RWPE2 (cell line): Measurements from ENCODE around the gene AKAP6.

Experiments
- ATAC-seq: fragments of 200-7000 bp; cut with Tn5 transposase; 3 replicates; pipeline ENCODE4 v1.9.1; 2021; ENCODE audit warnings: low read depth
- DNase-seq: peaks from one replicate; pipeline ENCODE4 v3.0.0-alpha.2; 2020; ENCODE audit warnings: low spot score
- H3K27ac ChIP-seq: fragments of 450-650 bp; 2 replicates; pipeline ENCODE4 v1.5.1; 2017; ENCODE audit warnings: mild to moderate bottlenecking; ENCODE audit not compliant: poor library complexity, severe bottlenecking
- H3K27me3 ChIP-seq: fragments of 250-450 bp; sonication (Bioruptor Pico); 2 replicates; pipeline ENCODE4 v1.5.1; 2021; ENCODE audit warnings: mild to moderate bottlenecking, moderate library complexity; ENCODE audit not compliant: insufficient read depth, poor library complexity, severe bottlenecking
- H3K36me3 ChIP-seq: fragments of 250-450 bp; sonication (Bioruptor Pico); 2 replicates; pipeline ENCODE4 v1.5.1; 2020; ENCODE audit warnings: low read depth, mild to moderate bottlenecking, moderate library complexity
- H3K4me1 ChIP-seq: fragments of 250-450 bp; sonication (Bioruptor Pico); 2 replicates; pipeline ENCODE4 v1.5.1; 2021; ENCODE audit warnings: mild to moderate bottlenecking, moderate library complexity; ENCODE audit not compliant: insufficient read depth, poor library complexity, severe bottlenecking
- H3K4me3 ChIP-seq: fragments of 250-450 bp; sonication (Bioruptor Pico); 2 replicates; pipeline ENCODE4 v1.5.1; 2021; ENCODE audit warnings: mild to moderate bottlenecking, moderate library complexity; ENCODE audit not compliant: severe bottlenecking
- H3K9me3 ChIP-seq: fragments of 250-450 bp; sonication (Bioruptor Pico); 2 replicates; pipeline ENCODE4 v1.5.1; 2021; ENCODE audit warnings: mild to moderate bottlenecking, moderate library complexity; ENCODE audit not compliant: severe bottlenecking
- TF ChIP-seq, protein P1 (sequence below): fragments of 450-650 bp; IDR thresholded peaks from one replicate; pipeline ENCODE4 v1.5.1; 2017; ENCODE audit warnings: mild to moderate bottlenecking, moderate library complexity; ENCODE audit not compliant: poor library complexity, severe bottlenecking

Gene AKAP6

DNA sequence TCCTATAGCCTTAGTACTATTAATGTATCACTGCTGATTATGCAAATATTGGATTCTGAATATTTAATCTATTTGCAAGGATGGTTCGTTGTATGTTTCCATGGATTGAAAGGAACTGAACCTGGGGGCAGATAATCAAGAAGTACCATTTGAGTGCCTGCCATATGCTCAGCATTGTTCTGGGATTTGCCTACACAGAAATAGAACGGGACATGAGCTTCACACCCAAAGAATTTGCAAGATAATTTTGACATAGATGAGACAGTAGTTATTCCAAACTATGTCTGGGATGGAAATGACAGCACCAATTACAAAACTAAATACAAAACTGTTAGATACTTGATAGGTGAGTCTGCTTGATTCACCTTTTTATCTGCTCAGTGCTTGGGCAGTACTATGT is 476.9 kb downstream of the AKAP6 start:
- no peaks in the 10 kb centered on the region for H3K4me1 ChIP-seq
- no peak overlapping the region for H3K27ac ChIP-seq
- no peak overlapping the region for H3K4me3 ChIP-seq
- TF ChIP-seq, protein P1, sequence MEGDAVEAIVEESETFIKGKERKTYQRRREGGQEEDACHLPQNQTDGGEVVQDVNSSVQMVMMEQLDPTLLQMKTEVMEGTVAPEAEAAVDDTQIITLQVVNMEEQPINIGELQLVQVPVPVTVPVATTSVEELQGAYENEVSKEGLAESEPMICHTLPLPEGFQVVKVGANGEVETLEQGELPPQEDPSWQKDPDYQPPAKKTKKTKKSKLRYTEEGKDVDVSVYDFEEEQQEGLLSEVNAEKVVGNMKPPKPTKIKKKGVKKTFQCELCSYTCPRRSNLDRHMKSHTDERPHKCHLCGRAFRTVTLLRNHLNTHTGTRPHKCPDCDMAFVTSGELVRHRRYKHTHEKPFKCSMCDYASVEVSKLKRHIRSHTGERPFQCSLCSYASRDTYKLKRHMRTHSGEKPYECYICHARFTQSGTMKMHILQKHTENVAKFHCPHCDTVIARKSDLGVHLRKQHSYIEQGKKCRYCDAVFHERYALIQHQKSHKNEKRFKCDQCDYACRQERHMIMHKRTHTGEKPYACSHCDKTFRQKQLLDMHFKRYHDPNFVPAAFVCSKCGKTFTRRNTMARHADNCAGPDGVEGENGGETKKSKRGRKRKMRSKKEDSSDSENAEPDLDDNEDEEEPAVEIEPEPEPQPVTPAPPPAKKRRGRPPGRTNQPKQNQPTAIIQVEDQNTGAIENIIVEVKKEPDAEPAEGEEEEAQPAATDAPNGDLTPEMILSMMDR, result no peak
- ATAC-seq (no peak), DNase-seq (no peak)
- no peaks in the 10 kb centered on the region for H3K36me3 ChIP-seq
- no peaks in the 10 kb centered on the region for H3K27me3 ChIP-seq
- no peaks in the 10 kb centered on the region for H3K9me3 ChIP-seq

DNA sequence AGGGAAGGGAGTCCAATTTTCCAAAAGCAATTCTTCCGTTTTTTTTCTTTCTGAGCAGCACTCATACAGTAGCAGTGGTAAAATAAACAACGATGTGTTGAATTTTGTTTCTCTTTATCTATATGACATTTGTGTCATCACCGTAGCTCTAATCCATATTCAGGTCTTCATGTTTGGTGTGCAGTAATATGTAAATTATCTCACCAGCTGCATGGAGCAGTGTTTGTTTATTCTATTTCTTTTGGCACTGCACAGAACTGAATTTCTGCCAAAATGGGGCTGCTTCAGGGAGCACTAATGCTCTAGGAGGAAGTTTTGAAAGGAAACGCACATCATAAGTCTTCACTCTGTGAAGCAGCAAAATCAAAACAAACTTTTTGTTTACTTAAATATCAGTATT is 479.5 kb downstream of the AKAP6 start:
- TF ChIP-seq, protein P1, result no peak
- H3K4me1 ChIP-seq, result no peaks in the 10 kb centered on the region
- no peaks in the 10 kb centered on the region for H3K36me3 ChIP-seq
- no peak overlapping the region for H3K4me3 ChIP-seq
- DNase-seq (no peak), ATAC-seq (no peak)
- H3K27ac ChIP-seq, result no peak overlapping the region
- no peaks in the 10 kb centered on the region for H3K9me3 ChIP-seq
- H3K27me3 ChIP-seq, result no peaks in the 10 kb centered on the region

DNA sequence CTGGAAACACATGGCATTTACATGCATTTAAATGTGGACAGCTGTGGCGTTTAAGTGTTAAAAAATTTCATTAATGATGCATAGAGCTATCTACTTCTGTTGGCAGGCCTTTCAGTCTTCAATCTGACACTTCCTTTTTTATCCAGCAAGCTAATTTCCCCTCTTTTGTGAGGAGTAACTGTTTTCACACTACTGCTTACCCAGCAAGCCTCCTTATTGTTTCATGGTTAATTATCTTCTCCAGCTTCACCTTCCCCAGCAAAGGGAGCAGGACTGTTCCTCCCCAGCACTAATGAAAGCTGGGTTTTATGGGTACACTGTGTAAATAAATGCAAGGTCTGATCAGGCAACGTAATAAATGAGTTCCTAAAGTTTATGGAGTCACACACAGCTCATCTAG is 480.2 kb downstream of the AKAP6 start:
- no peaks in the 10 kb centered on the region for H3K4me1 ChIP-seq
- H3K9me3 ChIP-seq, result no peaks in the 10 kb centered on the region
- H3K27ac ChIP-seq, result no peak overlapping the region
- ATAC-seq, result no peak
- DNase-seq, result no peak
- H3K27me3 ChIP-seq, result no peaks in the 10 kb centered on the region
- H3K36me3 ChIP-seq, result no peaks in the 10 kb centered on the region
- TF ChIP-seq, protein P1, result no peak
- H3K4me3 ChIP-seq, result no peak overlapping the region

DNA sequence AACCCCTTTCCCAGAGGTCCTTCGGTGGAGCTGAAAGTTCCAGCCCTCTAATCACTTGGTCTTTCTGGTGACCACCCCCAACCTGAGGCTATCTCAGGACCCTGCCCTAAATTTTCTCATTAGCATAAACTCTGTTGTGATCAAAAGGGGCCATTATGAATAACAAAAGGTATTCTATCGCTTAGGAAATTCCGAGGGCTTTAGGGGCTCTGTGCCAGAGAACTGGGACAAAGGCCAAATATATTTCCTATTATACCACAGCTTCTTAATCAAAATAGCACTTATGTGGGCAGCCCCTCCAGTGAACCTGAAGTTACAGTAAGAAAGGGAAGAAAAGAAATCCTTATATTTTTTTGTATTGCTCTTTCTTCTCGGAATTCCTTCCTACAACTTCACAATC is 484.3 kb downstream of the AKAP6 start:
- Histone ChIP-seq H3K4me3 (no peak overlapping the region), H3K27me3 (no peaks in the 10 kb centered on the region), H3K27ac (no peak overlapping the region), H3K4me1 (no peaks in the 10 kb centered on the region), H3K36me3 (no peaks in the 10 kb centered on the region), H3K9me3 (no peaks in the 10 kb centered on the region)
- no peak for DNase-seq
- TF ChIP-seq, protein P1, result no peak
- no peak for ATAC-seq

DNA sequence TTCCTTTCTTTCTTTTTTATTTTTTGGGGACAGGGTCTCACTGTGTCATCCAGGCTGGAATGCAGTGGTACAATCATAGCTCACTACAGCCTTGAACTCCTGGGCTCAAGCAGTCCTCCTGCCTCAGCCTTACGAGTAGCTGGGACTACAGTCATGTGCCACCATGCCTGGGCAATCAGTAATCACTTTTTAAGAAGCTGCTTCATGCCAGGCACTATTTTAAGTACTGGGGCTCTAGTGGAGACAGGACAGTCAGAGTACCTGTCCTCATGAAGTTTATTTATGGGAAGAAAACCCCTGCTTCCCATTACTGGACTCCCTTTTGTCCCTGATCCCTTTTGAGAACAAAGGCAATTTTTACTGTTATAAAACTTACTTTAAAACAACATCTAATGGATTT is 485.6 kb downstream of the AKAP6 start:
- Histone ChIP-seq H3K27me3 (no peaks in the 10 kb centered on the region), H3K4me3 (no peak overlapping the region), H3K4me1 (no peaks in the 10 kb centered on the region), H3K9me3 (no peaks in the 10 kb centered on the region), H3K27ac (no peak overlapping the region), H3K36me3 (no peaks in the 10 kb centered on the region)
- TF ChIP-seq, protein P1, result no peak
- no peak for DNase-seq
- ATAC-seq, result no peak
